HT-29 (cell line): Measurements from ENCODE around the gene C9orf153. TPM values are rescaled to one million over a fixed set of nuclear protein-coding genes. Genes with fewer than 3 reads are reported as not detected.
"Not testable (repeated sequence)": the region's sequence is repeated elsewhere in the genome, so short reads cannot be mapped to it uniquely, and the experiment has no call there.

Experiments used
- DNase-seq: peaks from one replicate; pipeline ENCODE4 v3.0.0-alpha.2; 2015; ENCODE audit warnings: low spot score
- small RNA-seq: library from RNA; depleted of rRNA; stranded (forward); fragments of <200 nt; gene quantifications from one replicate; pipeline ENCODE3, GENCODE V24; 2014
- total RNA-seq: library from RNA; depleted of rRNA; stranded (reverse); fragments of >200 nt; shearing (Covaris generic); gene quantifications from 2 replicates; pipeline ENCODE4 v1.2.3, GENCODE V29; 2014; rRNA removed

Gene C9orf153
- total RNA-seq, 1 experiment from 2014 or later: 0.56 TPM

DNA sequence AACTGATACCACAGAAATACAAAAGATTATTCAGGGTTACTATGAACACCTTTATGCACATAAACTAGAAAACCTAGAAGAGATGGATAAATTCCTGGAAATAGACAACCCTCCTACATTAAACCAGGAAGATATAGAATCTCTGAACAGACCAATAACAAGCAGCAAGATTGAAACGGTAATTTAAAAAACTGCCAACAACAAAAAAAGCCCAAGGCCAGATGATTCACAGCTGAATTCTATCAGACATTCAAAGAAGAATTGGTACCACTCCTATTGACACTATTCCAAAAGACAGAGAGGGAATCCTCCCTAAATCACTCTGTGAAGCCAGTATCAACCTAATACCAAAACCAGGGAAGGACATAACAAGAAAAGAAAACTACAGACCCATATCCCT lies 68.8 kb downstream of the C9orf153 start:
- not testable (repeated sequence) for DNase-seq

- DNase-seq: peak; percentile 21
Measured at GRCh38 chr9:86187121-86187520, 72.3 kb downstream of the C9orf153 start.

GRCh38 chr9:86186696-86187095 lies 72.8 kb downstream of the C9orf153 start:
- DNase-seq: no peak

- no peak for DNase-seq
Measured at GRCh38 chr9:86185872-86186271, 73.6 kb downstream of the C9orf153 start.

- DNase-seq: no peak
Measured at GRCh38 chr9:86184138-86184524, 75.3 kb downstream of the C9orf153 start.

DNA sequence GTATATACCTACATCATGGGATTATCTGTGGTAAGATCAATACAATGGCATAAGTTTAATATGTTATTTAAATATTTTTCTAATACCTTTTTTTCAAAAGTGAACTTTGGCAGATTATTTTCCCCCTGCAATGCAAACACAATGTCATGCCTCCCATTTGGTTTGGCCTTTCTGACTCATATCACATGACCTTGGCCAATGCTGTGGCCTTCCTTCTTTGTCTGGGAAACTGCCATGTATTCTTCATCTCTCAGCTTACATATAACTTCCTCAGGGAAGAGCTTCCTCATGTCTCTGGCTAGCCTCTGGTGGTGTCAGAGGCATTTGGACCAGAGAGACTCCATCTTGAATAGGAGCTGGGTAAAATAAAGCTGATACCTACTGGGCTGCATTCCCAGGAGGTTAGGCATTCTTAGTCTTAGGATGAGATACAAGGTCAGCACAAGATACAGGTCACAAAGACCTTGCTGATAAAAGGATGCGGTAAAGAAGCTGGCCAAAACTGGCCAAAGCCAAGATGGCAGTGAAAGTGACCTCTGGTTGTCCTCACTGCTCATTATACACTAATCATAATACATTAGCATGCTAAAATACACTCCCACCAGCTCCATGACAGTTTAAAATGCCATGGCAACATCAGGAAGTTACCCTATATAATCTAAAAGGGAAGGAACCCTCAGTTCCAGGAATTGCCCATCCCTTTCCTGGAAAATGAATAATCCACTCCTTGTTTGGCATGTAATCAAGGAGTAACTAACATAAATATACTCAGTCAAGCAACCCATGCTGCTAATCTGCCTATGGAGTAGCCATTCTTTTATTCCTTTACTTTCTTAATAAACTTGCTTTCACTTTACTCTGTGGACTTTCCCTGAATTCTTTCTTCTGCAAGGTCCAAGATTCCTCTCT lies 76.0 kb downstream of the C9orf153 start:
- DNase-seq: no peak

- DNase-seq: no peak
Measured at GRCh38 chr9:86181379-86182315, 77.8 kb downstream of the C9orf153 start.

DNA sequence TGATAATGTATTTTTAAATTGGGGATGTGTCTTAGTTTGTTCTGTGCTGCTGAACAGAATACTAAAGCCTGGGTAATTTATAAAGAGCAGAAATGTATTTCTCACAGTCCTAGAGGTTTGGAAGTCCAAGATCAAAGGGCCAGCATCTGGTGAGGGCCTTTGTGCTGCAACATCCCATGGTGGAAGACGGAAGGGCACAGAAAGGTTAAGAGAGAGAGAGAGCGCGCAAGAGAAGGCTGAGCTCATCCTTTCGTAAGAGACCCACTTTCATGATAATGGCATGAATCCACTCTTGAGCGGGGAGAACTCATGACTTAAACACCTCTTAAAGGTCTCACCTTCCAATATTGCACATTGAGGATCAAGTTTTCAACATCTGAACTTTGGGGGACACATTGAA lies 81.0 kb downstream of the C9orf153 start:
- DNase-seq: no peak

- no peak for DNase-seq
Measured at GRCh38 chr9:86177995-86178394, 81.5 kb downstream of the C9orf153 start.

DNA sequence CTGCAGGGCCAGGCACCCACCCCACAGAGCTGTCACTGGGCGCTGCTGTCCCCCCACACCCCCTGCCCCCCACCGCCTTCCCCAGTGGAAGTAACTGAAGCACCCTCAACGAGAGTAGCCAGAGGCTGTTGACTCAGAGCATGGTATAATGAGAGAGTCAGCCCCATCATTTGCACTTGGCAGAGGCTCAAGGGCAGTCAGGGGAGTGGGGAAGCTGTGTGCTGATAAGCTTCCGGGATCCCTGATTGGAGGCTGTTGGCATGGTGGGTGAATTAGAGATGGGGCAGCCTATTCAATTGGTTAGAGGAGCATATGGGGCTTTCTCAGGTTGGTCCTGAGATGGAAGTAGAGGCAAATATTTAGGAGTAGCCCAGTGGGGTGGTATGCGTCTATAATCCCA lies 83.0 kb downstream of the C9orf153 start:
- DNase-seq: no peak

GRCh38 chr9:86175743-86176456 lies 83.6 kb downstream of the C9orf153 start:
- no peak for DNase-seq

DNA sequence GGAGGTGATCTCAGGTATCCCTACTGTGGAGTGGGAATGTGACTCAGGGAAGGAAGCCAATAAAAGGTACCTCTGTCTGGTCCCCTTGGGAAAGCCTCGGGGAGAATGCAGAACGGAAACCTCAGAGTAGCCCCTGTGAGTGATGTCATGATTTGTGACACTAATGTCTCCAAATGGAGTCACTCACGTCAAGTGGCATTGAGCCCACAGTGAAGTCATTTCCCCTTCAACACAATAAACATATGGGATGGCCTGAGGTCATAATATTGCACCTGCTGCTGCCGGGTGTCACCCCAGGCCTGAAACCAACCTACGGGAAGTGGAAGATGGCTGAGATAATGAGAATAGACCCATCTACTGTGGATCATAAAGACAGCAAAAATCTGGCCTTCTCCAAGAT lies 84.2 kb downstream of the C9orf153 start:
- no peak for DNase-seq

Small RNAs within 50 kb of the gene (small RNA-seq; reads per million reads assigned to genes)
- gene AL137849.1 (not detected), gene RN7SKP264 (not detected)

Other genes starting within 250 kb of the C9orf153 start
- gene GOLM1, start 160.1 kb downstream of the C9orf153 start, total RNA-seq: 41.0 and 50.7 TPM in 2 replicates
- 12.2 and 12.8 TPM in 2 replicates for gene ISCA1, start 22.9 kb upstream of the C9orf153 start, total RNA-seq
- 10.2 and 11.1 TPM in 2 replicates for gene TUT7, start 94.8 kb upstream of the C9orf153 start, total RNA-seq